Midbrain (tissue), 1 donor: ENCODE data around the gene ZAR1L.

Experiments
- DNase-seq: peaks from one replicate; lab custom pipeline; 2025; lab: John Stamatoyannopoulos, UW

Gene ZAR1L

DNA sequence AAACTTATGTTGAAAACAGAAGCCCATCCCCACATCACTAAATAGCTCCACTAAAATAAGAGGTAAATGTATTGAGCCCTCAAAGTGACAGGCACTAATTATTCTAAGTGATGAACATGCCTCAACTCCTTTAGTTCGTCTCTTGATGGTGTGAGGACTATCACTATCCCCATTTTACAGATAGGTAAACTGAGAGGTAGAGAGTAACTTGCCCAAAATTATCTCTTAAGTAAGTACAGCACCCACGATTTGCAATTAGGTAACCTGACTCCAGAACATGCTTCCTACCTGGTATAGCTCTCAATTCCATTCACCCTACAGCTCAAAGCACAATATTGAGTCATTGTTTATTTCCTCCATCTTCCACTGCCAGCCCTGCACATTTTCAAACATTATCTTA is 12.7 kb downstream of the ZAR1L start:
- DNase-seq, result no peak

DNA sequence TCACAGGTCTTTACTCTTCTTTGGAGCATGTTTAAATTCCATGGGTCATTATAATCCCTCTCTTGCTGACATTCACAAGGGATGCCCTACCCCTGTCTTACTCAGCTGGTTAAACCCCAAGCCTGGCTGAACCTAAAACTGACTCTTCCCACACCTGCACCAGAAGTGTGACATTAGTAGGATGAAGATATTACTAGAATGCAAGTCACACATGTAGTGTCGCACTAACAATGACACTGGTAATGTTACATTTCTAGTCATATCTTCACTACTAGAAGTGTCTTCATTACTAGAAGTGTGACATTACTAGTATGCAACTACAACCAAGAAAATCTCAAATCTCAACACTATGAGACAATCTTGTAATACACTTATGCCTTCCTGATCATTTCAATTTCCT is 14.2 kb downstream of the ZAR1L start:
- DNase-seq, result no peak

DNA sequence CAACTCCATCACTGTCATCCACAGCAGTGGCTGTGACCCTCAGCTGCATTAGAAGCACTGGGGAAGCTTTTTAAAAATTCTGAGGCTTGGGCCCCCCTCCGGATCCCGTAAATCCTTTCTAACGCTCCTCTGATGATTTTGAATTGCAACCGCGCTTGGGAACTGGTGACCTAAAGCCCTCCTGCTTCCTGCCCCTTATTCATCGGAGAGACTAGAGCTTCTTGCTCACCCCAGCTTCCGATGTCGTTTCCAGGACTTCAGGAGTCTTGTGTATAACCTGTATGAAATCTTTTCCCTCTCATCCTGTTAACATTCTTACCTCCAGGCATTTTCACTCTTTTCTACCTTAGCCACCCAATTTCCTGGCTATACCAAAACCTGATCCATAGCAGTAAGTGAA is 14.8 kb downstream of the ZAR1L start:
- DNase-seq, result no peak

DNA sequence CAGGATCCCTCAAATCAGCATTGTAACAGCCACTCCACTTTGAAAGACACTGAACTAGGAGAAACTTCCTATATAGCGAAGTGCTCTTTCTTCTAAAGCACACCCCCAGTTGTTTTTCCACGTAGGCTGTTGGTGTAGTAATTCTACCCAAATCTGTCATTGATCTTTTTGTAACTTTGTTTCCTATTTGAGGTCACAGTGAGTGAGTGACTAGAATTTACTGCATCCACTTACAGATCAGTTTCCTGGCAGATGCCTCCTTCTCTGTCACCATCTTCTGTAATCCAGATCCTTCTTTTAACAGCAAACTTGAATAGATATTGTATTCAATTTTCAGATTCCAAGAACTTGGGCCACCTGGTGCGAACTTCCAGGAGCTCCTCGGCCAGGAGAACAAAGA is 15.3 kb downstream of the ZAR1L start:
- no peak for DNase-seq

DNA sequence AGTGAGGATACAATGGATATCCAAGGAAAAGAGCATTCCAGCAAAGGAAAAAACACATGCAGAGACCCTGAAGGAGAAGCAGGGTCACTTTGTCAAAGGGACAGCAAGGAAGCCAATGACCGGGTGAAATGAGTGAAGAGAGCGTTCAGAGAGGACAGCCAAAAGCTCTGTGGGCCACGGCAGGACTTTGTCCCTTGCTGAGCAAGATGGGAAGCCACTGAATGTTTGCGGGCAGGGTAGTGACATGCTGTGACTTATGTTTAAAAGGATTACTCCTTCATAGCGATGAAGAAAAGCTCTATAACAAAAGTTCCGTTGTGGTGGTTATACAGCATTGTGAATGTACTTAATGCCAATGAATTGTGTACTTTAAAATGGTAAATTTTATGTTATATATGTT is 16.5 kb downstream of the ZAR1L start:
- no peak for DNase-seq

DNA sequence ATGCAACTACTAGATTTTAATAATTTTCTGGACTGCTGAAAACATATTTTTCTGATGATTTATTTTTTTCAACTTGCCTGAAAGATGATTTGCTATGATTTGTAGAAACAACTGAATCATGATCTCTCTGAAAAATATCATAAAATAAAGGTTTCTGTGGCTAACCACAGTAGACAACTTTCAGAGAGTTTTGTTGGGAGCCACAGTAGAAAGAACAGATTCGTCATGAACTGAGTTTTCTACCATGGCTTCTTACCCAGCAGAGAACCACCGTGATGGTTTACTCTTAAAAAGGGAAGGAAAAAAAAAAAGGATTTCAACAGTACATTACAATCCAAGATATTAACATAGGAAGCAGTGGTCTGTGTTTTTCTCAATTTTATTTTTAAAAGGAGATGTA is 18.0 kb downstream of the ZAR1L start:
- DNase-seq, result no peak

DNA sequence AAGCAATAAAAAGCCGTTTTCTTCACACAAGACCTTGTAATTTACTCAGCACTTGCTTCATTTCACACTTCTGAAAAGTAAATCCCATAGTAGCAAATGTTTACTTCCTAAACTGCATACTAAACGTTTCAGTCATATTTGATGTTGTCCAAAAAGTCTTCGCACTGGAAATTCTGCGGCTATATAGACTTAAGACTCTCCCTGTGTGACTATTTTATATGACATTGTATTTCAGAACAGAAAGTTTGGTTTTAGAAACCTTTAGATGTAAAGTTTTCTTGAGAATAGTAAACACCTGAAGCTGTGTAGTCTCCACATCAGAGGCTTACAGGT is 29.6 kb downstream of the ZAR1L start:
- DNase-seq, result no peak

DNA sequence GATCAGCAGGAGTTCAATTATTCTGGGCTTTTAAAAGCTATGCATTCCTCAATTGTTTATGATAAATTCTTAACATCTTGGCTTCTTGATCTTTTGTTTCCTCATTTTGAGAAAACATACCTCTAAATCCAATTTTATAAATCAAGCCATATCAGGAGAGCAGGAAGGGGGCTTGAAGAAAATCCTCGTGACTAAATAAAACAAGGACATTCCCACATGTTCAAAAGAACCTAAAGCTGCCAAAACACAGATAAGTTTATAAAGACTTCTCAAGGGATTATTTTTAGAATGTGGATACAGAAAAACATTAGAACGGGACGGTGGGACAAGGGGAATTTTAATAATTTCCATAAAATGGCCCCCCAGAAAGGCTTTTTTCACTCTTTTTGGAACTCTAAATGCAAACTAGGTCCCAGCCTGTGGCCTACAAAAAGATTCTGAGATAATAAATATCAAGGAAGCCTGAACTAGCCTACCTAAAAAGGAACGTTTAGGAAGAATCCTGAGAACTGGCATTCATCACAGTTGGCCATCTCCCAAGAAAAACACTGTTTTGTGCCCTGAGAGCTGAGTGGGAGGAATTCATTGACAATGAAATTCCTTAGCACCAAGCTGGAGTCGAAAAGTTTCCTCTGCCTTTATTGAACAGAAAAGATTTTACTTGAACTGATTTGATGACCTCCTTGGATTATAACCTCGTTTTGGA is 30.1 kb downstream of the ZAR1L start:
- peak; percentile 1 for DNase-seq

DNA sequence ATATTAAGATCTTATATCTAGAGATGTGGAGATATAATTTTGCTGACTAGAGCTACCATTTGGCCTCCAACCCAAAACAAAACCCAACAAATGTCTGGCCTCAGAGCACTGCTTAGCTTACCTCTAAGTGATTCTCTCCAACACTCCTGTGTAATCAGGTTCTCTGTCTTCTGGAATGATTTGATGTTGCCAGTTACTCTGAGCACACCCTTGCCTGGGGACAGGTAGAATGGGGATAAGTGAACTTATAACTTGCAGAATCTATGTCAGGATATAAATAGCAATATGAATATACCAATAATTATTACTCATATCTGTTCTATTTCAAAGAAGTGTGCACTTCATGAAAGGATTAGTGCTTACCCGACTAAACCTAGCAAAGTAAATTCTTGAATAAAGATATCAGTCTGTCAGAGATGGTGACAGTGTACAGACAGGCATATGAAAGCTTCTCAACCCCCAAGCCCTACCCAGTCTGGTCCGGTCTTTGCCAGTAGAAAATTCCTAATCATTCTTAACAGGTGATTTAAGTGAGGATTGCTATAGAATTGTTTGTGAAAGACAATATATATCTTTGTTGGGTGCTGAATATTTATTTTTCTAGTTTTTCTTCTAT is 33.0 kb downstream of the ZAR1L start:
- no peak for DNase-seq

DNA sequence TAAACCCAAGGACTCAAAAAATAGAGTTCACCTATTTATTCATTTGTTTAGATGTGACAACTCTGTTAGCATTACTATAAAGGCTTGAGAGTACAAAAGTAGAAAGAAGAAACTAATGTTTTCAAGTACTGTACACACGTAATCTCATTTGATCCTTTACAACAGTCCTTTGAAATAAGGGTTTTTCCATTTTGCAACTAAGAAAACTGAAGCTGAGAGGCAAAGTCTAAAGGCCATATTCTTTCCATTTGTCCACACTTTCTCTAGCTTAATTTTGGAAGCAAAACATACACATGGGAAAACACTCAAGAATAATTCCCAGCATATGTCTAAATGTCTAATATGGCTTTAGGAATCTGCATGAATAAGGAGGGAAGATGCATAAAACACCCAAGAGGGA is 34.1 kb downstream of the ZAR1L start:
- no peak for DNase-seq

DNA sequence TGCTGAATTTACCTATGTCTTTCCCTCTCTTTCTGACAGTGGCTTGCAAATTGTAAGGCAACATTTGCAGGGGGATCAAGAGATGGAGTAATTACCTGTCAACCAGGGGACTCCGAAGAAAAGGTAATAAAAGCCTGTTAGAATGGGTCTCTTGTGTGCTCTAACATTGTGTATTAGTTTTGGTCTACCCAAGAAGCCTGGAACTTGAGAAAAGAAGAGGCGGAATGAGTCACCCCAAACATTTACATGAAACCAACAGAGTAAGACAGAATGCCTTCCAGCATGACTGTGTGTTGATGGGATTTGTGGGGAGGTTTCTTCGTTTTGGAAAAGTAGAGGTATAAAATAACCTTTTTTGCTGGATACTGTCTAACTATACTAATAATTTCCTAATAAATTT is 36.7 kb downstream of the ZAR1L start:
- DNase-seq, result no peak

DNA sequence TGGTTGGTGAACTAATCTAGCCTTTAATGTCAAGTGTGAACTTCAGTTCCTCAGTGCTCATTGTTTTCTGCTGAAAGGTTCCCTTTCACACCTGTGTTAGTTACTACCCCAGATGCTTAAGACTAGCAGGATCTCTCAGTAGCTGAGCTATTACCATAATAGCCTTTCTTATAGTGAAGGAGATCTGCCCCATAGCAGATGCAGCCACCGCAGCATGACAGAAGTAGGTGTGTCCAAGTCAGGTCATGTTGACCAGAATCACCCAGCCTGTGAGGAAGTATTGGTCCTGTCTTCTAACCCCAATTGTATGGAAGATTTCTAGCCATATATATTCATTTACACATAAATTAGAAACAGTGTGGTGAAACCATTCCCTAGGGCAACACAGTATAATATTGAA is 37.3 kb downstream of the ZAR1L start:
- DNase-seq, result no peak

DNA sequence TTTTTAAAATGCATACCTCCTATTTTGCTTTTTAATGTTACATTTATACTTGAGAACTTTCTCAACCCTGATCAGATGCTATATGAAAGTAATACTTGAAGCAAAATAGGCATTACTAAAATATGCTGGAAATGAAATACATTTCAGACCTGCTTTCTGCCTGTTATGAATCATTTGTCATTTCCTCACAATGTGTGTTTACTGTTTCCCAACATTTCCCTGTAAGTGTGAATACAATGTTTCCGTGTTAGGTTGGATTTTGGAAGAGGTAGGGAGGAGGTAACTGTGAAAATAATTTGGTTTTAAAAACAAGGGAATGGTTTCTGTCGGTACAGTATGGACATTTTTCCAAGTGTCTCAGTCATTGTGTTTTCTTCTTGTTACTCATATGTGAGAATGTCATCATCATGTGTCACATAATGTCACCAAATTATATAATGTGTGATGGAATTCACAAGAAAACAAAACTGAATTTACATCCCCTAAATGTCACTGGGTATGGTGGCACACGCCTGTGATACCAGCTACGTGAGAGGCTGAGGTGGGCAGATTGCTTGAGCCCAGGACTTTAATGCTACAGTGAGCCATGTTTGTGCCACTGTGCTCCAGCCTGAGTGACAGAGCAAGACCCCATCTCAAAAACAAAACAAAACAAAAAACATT is 43.0 kb downstream of the ZAR1L start:
- no peak for DNase-seq

DNA sequence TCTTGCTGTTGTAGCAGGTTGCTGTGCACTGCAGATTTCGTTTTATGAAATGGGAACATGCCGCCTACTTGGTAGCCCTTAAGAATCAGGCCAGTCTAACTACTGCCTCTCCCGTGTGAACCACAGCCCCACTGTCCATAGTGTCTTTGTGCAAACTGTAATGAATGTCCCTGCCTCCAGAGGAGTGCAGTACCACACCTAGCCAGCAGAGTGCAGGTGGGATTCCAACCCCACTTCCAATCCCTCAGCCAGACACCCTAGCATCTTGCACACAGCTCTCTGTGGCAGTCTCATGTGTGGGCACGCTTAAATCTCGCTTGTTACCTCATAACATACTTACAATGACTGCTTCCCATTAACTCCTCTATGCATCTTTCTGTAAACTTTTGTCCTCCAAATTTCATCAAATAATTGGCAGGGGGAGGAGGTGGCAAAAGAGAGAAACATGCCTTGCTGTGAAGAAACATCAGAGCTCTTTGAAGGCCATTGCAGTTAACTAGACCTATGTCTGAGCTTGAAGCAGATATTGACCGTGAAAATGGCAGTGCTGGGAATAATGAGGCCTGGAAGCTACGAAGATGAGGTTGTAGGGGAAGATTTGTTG is 47.2 kb downstream of the ZAR1L start:
- no peak for DNase-seq

DNA sequence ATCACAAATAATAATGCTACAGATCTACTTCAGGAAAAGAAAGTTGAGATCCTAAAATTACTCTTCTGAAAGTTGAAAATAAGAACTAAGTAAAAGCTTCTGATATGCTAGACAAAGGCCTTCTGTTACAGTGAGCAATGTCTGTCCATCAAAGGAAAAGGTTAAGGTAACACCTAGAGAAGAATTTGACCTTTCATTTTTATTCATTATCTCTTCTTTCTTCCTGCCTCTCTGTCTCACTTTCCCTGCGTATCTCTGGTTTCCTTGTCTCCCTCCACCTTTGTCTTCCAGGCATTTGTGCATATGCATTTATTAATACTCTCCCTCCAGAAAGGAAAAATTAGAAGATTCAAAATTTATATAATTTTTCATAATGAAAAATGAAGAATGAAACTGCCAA is 49.0 kb downstream of the ZAR1L start:
- DNase-seq, result no peak

DNA sequence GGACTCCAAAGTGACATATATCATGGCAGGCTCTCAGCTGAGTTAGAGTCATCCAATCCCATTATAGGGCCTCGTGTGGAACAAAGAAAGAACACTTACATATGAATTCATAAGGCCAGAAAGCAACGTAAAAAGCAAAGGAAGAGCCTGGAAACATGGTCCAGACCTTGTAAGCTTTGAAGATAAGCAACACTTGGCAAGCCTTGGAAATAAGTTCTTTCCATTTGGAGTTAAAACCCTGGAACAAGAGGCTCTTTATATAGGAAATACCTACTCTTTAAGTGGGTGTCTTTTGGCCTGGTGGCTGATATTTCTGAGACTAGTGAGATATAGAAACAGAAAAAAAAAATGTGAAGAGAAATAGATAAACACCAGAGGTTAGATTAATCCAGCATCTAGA is 49.4 kb downstream of the ZAR1L start:
- DNase-seq, result no peak

DNA sequence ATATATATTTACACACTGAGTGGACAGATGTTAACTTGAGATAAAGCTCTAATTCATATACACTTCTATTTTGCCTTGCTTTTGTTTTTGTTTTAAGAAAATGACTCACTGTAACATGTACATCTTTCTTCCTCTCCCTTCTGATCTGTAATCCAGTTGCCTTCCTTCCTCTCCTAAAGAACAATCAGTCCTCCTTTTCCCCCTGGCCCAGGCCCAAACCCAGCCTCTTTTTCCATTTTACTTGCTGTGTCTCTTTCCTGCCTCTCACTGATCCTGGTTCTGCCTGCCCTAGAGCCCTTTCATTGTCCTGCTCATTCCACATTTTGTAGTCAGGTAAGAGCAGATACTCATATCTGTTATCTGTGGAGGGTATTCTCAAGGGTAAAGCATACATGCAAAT is 50.8 kb downstream of the ZAR1L start:
- no peak for DNase-seq

DNA sequence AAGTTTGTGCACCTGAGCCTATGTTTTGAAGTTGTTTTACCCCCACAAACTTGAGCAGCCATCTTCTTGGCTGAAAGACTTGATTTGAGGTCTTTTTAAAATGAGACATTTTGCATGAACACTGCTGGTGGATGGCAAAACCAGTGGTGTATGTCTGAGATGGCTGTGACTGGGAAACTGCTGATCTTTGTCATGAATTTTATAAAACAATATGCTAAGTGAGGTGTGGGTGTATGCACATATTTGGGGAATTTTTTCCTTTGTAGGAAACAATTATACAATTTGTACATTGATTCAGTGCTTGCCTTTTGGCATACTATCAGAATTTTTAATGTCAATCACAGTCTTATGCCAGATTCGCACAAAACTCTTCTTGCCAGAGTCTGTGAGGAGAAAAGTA is 52.5 kb downstream of the ZAR1L start:
- DNase-seq, result no peak

DNA sequence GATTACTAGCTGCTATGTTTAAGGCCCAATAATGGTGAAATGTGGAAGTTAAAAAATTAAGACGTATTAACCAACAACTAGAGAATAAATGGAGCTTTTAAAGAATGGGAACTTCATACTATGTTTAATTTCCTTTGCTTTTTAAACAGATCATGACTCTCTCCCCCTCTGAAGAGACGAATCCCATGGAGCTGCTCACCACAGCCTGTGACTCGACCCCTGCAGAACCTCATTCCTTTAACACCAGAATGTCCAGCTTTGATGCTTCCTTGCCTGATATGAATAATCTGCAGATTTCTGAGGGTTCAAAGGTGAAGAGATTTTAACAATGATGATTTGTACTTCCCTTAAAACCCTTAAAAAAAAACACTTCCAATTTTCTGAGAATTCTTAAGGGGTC is 53.0 kb downstream of the ZAR1L start:
- no peak for DNase-seq

DNA sequence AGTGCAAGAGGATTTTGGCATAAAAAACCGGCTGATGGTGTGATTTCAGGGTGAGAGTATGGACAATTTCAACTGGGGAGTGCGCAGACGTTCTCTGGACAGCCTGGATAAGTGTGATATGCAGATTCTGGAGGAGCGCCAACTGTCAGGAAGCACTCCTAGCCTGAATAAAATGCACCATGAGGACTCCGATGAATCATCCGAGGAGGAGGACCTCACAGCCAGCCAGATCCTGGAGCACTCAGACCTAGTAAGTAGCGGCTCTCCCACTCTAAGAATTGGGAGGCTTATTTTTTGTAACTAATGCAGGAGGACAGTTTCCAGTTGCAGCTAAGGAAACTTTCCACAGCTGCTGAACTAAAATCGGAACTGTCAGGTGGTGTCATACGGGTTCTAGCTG is 53.6 kb downstream of the ZAR1L start:
- DNase-seq, result no peak

DNA sequence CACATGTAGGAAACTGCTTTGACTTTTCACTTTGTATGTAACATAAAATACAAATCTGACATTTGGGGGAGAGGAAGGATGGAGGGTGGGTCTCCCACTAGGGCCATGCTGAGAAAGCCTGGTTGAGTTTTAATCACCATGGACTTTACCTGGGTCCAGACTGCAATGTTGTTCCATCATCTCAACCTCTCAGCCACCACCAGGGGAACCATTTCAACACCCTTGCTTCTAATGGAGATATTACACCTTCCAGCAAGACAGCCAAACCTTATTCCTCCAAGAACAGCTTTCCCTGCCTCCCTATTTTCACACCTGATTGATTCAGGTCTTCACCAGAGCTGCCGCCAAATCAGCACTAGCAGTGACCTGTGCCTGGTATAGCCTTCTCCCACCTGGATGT is 56.0 kb downstream of the ZAR1L start:
- DNase-seq, result no peak

DNA sequence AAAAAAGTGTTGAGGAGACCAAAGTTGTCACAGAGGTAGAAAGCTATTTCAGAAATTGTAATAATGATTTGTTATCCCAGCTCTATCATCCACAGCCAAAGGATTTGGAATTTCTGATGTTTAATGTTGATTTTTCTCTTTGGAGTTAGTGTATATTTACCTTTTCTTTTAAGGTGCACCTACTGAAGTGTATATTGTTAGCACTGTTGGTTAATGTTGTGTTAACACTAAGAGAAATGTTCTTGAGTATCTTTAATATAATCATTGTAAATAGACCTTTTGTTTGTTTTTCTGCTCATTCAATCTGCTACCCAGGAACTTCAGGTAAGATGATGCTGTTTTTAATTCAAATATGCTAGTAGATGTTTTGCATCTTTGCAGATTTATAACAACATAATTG is 57.5 kb downstream of the ZAR1L start:
- no peak for DNase-seq

DNA sequence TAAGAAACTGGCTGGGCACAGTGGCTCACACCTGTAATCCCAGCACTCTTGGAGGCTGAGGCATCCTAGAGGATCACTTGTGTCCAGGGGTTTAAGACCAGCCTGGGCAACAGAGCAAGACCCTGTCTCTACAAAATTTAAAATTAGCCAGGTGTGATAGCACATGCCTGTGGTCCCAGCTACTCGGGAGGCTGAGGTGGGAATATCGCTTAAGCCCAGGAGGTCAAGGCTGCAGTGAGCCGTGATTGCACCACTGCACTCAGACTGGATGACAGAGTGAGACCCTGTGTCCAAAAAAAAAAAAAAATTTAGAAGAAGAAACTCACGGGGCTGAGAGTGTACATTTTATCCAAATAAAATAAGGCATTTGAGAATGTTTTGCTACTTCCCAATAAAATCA is 58.9 kb downstream of the ZAR1L start:
- DNase-seq, result no peak

DNA sequence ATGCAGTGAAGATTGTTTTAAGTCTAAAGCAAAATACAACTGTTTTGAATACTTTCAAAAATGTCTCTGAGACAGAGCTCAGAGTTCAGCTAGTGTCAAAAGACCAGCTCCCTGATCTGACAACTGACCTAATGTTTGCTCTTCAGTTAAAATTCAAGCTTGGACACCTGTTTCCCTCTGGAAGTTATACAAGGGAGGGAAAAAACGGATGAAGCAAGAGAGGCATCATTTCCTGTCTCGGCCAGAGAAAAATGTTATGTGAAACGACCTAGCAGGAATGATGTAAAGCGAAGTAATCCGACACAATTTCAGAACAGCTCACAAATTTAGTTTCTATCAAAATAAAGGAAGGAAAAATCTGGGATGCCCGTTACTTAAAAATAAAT is 59.4 kb downstream of the ZAR1L start:
- DNase-seq, result no peak
